ENCODE results near the gene SAMHD1. TPM values are rescaled to one million over a fixed set of nuclear protein-coding genes. Genes with fewer than 3 reads are reported as not detected.
"Not testable (repeated sequence)": the region's sequence is repeated elsewhere in the genome, so short reads cannot be mapped to it uniquely, and the experiment has no call there.

SAMHD1 gene
- total and polyA plus RNA-seq, 9 of the 15 experiments (the other 6 are each of a cell fraction or from before 2014, with no cell fraction given) = 6.8 to 20.4 (median 14.8) TPM

DNA sequence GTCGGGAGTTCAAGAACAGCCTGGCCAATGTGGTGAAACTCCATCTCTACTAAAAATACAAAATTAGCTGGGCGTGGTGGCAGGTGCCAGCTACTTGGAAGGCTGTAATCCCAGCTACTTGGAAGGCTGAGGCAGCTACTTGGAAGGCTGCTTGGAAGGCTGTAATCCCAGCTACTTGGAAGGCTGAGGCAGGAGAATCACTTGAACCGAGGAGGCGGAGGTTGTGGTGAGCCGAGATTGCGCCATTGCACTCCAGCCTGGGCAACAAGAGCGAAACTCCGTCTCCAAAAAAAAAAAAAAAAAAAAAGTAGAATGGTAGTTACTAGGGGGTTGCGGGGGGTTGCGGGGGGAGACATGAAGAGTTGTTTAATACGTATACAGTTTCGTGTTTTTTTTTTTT lies 19.4 kb downstream of the SAMHD1 start:
- H3K79me2 ChIP-seq (ENCODE audit: control insufficient read depth, insufficient read depth, low read length); BruUV-seq (replicated peaks); H3K9me1 ChIP-seq (ENCODE audit: control insufficient read depth, insufficient read depth, low read length); CTCF ChIA-PET (ENCODE audit: low intra/inter-chr PET ratio); DNase-seq (ENCODE audit: extremely low read depth in 1 of 4, low spot score in 3 of 4); H3K4me2 ChIP-seq (ENCODE audit: insufficient read depth, low read length); H3K4me3 ChIP-seq; in situ Hi-C loops (cut with MboI); H3K4me1 ChIP-seq (replicated peaks in 1 of 2; ENCODE audit: control insufficient read depth in 2 of 2, insufficient read depth in 2 of 2, low read length in 2 of 2); POLR2A ChIA-PET; H2AFZ ChIP-seq (ENCODE audit: low read depth, low read length); intact Hi-C loops (cut with micrococcal nuclease); H3K9me3 ChIP-seq (replicated peaks; ENCODE audit: control insufficient read depth, insufficient read depth, low read depth, low read length); H3K27me3 ChIP-seq (ENCODE audit: control insufficient read depth in 2 of 2, insufficient read depth in 2 of 2, low read length in 2 of 2); H4K20me1 ChIP-seq (replicated peaks; ENCODE audit: control insufficient read depth, insufficient read depth, low read length); H3K9ac ChIP-seq (ENCODE audit: insufficient read depth in 1 of 2, low read depth in 2 of 2, low read length in 2 of 2); FAIRE-seq; H3K27ac ChIP-seq (ENCODE audit: extremely low read depth, low read depth, low read length); ATAC-seq: not testable (repeated sequence)
- peaks cover 20% of the 10 kb centered on the region for H3K36me3 ChIP-seq (ENCODE audit: control insufficient read depth, insufficient read depth, low read length)
- WGBS (ENCODE audit: insufficient coverage, low coverage, missing lambda C conversion rate) = 87% methylated on average over 7 of the region's 12 CpGs

DNA sequence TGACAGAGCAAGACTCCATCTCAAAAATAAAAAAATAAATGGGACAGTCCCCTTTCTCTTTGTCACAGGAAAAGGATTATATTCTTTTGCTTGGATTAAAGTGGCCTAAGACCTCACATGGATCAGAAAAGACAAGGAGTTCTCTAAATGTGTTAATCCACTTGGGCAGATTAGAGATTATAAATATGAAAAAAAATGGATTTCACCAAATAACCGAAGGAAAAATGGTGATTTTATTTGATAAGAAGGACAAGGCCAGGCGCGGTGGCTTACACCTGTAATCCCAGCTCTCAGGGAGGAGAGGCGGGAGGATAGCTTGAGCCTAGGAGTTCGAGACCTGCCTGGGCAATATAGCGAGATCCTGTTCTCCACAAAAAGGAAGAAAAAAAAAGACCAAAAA lies 21.8 kb downstream of the SAMHD1 start:
- WGBS (ENCODE audit: insufficient coverage, low coverage, missing lambda C conversion rate) = 92% methylated on average over 6 of the region's 6 CpGs
- Histone ChIP-seq H3K27ac (ENCODE audit: extremely low read depth, low read depth, low read length) (no peak overlapping the region), H3K9me3 (replicated peaks; ENCODE audit: control insufficient read depth, insufficient read depth, low read depth, low read length) (no peaks in the 10 kb centered on the region), H2AFZ (ENCODE audit: low read depth, low read length) (no peak overlapping the region), H3K4me2 (ENCODE audit: insufficient read depth, low read length) (no peak overlapping the region), H3K4me3 (no peak overlapping the region), H4K20me1 (replicated peaks; ENCODE audit: control insufficient read depth, insufficient read depth, low read length) (no peaks in the 10 kb centered on the region), H3K9me1 (ENCODE audit: control insufficient read depth, insufficient read depth, low read length) (no peaks in the 10 kb centered on the region), H3K27me3 (ENCODE audit: control insufficient read depth in 2 of 2, insufficient read depth in 2 of 2, low read length in 2 of 2) (no peaks in the 10 kb centered on the region), H3K9ac (ENCODE audit: insufficient read depth in 1 of 2, low read depth in 2 of 2, low read length in 2 of 2) (no peak overlapping the region), H3K36me3 (ENCODE audit: control insufficient read depth, insufficient read depth, low read length) (peaks cover 16% of the 10 kb centered on the region; the same call in 2 of the 3 replicates), H3K4me1 (replicated peaks in 1 of 2; ENCODE audit: control insufficient read depth in 2 of 2, insufficient read depth in 2 of 2, low read length in 2 of 2) (peaks cover 0 to 4% of the 10 kb centered on the region in 2 experiments; a peak in 2 of 5 replicates), H3K79me2 (ENCODE audit: control insufficient read depth, insufficient read depth, low read length) (no peaks in the 10 kb centered on the region)
- DNase-seq (ENCODE audit: extremely low read depth in 1 of 4, low spot score in 3 of 4) (no peak), ATAC-seq (no peak), FAIRE-seq (no peak)
- ChIA-PET POLR2A (no interaction called here), CTCF (ENCODE audit: low intra/inter-chr PET ratio) (no interaction called here)
- in situ Hi-C loops (cut with MboI) (no loop called here), intact Hi-C loops (cut with micrococcal nuclease) (no loop called here)
- TF ChIP-seq KLF1 (tag; IDR thresholded peaks at IDR 0.05) (no peak), SRSF3 (IDR thresholded peaks at IDR 0.05; ENCODE audit: insufficient read depth, low read length) (no peak), CCNT2 (IDR thresholded peaks at IDR 0.05; ENCODE audit: borderline replicate concordance, extremely low read depth, insufficient read length, low read depth, low read length) (no peak), NR2F6 (CRISPR knock-in tag; IDR thresholded peaks at IDR 0.05) (no peak), ZNF764 (CRISPR knock-in tag; IDR thresholded peaks at IDR 0.05; ENCODE audit: low read depth) (no peak), ESRRB (CRISPR knock-in tag; IDR thresholded peaks at IDR 0.05; ENCODE audit: borderline replicate concordance) (no peak), ARHGAP35 (IDR thresholded peaks at IDR 0.05; ENCODE audit: partially characterized antibody) (no peak)
- TF ChIP-seq, protein P1, sequence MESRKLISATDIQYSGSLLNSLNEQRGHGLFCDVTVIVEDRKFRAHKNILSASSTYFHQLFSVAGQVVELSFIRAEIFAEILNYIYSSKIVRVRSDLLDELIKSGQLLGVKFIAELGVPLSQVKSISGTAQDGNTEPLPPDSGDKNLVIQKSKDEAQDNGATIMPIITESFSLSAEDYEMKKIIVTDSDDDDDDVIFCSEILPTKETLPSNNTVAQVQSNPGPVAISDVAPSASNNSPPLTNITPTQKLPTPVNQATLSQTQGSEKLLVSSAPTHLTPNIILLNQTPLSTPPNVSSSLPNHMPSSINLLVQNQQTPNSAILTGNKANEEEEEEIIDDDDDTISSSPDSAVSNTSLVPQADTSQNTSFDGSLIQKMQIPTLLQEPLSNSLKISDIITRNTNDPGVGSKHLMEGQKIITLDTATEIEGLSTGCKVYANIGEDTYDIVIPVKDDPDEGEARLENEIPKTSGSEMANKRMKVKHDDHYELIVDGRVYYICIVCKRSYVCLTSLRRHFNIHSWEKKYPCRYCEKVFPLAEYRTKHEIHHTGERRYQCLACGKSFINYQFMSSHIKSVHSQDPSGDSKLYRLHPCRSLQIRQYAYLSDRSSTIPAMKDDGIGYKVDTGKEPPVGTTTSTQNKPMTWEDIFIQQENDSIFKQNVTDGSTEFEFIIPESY (CRISPR knock-in tag; IDR thresholded peaks at IDR 0.05) = no peak
- TF ChIP-seq, protein P2, sequence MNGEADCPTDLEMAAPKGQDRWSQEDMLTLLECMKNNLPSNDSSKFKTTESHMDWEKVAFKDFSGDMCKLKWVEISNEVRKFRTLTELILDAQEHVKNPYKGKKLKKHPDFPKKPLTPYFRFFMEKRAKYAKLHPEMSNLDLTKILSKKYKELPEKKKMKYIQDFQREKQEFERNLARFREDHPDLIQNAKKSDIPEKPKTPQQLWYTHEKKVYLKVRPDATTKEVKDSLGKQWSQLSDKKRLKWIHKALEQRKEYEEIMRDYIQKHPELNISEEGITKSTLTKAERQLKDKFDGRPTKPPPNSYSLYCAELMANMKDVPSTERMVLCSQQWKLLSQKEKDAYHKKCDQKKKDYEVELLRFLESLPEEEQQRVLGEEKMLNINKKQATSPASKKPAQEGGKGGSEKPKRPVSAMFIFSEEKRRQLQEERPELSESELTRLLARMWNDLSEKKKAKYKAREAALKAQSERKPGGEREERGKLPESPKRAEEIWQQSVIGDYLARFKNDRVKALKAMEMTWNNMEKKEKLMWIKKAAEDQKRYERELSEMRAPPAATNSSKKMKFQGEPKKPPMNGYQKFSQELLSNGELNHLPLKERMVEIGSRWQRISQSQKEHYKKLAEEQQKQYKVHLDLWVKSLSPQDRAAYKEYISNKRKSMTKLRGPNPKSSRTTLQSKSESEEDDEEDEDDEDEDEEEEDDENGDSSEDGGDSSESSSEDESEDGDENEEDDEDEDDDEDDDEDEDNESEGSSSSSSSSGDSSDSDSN (IDR thresholded peaks at IDR 0.05; ENCODE audit: borderline replicate concordance in 1 of 2, low read depth in 2 of 2, low read length in 2 of 2) = no peak
- BruUV-seq (replicated peaks) = no TSS peak

Measured in K562 (cell line).